ENCODE results near the gene NCOA5.

Gene NCOA5

GRCh38 chr20:46058599-46059281 is 31.0 kb downstream of the NCOA5 start:
- DNase-seq = no peak

DNA sequence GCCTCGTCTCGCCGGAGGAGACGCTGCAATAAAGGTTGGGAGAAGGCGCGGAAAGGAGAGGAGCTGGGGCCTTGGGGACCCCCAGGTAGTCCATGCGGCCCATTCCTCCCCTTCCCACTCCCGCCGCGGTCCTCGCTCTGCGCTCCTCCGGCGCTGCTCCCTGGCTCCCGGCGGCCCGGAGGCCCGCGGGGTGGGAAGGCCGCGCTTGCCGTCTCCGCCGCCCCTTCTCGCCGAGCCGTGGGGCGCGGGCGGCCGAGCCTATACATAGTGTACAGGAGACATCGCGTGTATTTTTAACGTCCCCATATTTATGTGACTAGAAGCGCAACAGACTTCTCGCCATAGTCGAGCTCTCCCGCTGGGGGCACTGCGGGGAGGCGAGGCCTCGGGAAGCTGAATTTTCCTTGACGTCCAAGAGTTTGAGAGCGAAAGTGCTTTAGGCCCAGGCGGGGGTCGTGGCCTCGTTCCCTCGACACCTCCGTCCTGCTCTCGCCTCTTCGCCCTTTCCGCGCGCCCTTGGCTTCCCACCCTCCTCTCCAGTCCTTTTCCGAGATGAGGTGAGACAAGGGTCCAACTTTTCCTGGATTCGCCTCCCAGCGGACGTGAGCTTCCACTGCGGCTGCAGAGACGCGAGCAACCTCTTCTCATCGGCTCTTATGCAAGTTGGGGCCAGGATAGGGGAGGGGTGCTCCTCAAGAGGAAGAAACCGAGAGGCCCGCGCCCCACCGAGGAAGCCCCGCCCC is 31.7 kb downstream of the NCOA5 start:
- no peak for DNase-seq

DNA sequence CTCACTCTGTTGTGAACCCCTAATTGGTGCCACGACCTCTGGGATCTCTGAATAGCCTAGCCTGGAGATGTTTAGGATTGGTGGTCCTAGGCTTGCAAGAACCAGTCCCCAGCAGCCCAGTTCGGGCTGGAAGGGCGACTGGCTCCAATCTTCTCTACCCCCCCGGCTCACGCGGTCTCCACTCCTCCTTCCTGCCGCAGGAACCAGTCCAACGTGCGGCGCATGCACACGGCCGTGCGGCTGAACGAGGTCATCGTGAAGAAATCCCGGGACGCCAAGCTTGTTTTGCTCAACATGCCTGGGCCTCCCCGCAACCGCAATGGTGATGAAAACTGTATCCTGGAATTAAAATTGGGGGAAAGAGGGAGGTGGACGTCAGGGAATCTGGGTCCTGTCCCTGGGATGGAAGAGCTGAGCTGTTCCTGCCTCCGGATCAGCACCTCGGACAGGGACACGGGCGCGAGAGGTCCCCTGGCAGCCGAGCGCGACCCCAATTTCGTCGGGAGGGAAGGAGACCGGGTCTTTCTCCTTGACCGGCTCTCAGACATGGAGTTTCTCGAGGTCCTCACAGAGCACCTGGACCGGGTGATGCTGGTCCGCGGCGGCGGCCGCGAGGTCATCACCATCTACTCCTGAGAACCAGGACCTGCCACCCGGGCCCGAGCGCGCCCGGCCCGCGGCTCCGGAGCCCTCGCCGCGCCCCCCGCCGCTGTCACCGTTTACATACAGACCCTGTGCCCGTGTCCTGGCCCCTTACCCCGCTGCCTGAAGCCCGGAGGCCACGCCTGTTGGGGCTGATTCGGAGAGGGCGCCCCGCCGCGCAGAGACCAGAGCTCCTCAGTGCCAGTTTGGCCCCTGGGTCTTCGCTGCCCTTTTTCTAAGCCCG is 32.5 kb downstream of the NCOA5 start:
- DNase-seq = no peak

DNA sequence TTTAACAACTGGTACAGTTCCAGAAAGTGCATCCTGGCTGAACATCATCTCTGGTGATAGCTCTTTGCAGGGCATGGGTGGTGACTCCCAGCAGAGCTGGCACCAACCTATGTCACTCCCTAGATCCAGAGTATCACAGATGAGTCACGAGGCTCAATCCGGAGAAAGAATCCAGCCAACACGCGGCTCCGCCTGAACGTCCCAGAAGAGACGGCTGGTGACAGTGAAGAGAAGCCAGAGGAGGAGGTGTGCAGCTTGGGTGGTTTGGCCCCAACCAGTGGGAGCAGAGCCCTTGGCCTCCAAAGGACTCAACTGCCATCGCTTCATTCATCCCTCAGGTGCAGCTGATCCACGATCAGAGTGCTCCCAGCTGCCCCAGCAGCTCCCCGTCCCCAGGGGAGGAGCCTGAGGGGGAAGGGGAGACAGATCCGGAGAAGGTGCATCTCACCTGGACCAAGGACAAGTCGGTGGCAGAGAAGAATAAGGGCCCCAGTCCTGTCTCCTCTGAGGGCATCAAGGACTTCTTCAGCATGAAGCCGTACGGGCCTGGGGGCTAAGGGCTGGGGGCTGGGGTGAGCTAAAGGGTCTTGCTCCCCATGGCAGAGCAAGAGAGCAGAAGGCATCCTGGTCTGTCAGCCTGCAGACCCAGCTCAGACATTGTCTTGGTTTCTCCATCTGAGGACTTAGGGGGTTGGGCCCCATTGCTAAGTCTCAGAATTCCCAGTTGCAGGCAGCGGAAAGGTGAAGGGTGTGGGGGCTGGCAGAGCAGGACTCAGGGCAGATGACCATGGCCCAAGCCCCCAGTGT is 33.5 kb downstream of the NCOA5 start:
- DNase-seq = no peak

DNA sequence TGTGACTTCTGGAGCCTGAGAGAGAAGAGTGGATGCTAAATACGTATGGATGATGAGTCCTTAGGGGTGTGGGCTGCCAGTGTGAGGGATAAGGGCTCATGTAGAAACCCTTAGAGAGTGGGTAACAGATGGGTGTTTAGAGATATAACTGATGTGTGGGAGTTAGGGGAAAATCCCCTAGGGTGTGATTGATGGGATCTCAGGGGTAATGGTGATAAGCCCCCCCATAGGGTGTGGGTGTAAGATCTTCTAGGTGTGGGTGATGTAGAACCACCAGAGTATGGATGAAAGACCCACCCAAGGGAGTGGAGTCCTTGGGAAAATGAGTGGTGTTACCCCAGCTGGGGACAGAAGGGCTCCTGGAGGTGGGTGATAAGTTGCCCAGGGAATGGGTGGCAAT is 34.5 kb downstream of the NCOA5 start:
- no peak for DNase-seq

DNA sequence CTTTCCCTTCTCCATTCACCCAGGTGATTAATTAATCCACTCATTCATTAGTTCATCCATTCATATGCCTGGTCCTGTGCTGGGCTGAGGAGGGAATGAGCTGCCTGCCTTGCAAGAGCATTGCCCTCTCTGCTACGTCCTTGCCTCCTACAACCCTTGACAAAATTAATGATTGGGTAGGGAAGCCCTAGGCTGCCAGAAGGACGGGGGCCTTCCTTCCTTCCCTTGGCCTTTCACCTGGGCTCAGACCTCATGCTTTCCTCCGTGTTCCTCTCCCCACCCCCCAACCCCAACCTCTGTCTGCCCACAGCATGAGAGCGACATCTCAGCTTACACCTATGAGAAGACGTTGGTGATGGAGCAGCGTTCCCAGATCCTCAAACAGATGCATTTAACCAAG is 35.2 kb downstream of the NCOA5 start:
- DNase-seq = no peak

DNA sequence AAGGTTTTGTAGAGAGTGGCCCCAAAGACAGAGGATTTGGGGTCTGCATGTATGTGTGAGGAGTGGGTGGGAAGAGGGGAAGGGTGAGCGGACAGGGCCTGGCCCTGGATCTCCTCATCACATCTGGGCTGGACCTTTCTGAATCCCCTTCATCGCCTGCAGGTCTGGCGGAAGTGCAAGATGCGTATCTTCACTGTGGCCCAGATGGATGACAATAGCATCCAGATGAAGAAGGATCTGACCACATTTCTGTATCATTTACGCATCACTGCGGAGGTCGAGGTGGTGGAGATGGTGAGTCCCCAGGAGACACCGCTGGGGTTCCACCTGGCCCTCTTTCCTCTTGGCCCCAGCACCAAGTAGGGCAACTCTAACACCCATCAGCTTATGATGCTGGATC is 36.3 kb downstream of the NCOA5 start:
- no peak for DNase-seq

GRCh38 chr20:46051556-46052308 is 38.0 kb downstream of the NCOA5 start:
- no peak for DNase-seq

DNA sequence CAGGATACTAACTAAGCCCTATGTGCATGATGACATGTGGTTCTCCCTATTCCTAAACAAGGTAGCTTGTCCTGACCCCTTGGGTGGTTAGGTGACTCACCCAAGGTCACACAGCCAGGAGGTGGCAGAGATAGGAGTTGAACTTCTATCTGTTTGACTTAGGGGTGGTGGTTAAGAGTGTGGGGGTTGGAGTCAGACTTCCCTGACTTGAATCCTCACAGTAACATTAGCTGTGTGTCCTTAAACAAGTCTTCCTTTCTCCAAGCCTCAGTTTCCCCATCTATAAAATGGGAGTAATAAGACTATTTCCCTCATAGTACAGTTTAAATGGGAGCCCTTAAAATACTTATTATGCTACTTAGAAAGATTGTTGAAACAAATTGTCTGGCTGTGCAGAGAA is 38.9 kb downstream of the NCOA5 start:
- no peak for DNase-seq

- DNase-seq = no peak
Measured at GRCh38 chr20:46050444-46050843, 39.3 kb downstream of the NCOA5 start.

DNA sequence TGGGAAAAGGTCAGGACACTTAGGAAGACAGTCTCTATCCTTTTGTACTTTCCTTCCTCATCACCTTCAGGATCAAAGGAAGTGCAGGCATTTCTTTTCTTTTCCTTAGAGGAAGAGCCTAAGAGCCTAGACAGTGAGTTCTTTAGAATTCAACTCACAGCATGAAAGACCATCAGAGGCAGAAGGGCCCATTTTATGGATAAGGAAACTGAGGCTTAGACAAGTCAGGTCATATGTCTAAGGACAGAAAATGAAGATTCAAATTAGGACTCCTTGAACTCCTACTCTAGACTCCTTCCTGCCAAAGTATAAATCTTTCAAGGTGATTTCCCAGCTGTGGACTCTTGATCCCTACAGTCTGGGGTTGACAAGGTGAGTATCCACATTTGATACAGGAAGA is 39.9 kb downstream of the NCOA5 start:
- no peak for DNase-seq

DNA sequence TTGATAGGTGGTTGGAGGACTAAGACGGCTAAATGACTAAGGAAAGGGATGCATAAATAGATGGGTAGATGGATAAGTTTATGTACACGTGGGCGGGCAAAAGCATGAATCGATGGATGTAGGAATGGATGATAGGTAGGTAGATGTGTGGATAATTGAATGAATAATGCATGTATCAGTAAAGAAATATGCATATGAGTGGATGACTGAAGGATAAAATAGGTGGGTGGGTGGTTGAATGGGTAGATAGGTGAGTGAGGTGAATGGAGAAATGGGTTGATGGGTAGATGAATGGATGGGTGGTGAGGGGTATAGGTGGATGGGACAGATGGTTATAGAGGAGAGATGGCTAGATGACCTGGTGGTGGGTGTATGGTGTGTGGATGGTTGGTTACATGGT is 40.6 kb downstream of the NCOA5 start:
- no peak for DNase-seq

GRCh38 chr20:46047821-46048220 is 41.9 kb downstream of the NCOA5 start:
- no peak for DNase-seq

DNA sequence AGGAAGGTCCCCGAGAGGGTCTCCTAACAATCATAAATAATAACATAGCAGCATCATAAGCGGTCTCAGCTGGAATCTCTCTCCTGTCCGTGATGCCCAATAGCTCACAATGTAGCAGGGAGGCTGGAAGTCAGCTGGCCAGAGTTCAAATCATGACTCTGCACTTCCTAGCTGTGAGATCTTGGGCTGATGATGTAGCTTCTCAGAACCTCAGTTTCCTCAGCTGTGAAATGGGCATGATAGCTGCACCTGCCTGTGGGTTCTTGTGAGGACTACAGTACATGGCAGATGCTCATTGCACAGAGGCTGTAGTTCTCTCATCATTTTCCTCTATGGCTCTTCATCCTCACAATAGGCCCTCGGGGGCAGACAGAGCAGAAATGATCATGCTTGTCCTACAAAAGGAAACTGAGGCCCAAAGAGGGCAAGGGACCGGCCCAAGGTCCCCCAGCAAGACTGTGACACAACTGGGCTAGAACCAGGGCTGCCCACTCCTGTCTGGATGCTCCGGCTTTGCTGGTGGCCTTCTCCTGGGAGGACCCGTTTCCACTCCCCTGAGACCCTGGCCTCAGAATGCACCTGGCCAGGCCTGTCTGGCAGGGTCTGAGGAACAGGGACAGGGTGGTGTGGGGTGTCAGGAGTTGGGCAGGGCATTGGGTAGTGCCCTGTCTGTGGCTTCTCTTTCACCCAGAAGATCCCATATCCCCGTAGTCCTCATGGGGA is 43.0 kb downstream of the NCOA5 start:
- no peak for DNase-seq

DNA sequence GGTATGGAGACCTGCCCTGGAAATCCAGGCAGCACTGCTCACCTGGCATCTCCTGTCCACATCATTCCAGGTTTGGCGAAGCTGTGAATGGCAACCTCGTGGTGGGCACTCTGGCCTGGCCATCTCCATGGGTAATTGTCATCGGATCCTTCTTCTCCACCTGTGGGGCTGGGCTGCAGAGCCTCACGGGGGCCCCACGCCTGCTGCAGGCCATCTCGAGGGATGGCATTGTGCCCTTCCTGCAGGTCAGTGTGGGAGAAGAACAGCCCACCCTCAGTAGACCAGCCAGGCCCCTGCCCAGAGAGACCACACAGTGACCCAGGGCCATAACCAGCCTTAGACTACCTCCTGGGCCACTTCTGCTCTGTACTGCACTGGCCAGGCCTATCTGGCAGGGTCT is 44.9 kb downstream of the NCOA5 start:
- DNase-seq = no peak

GRCh38 chr20:46043556-46043955 is 46.2 kb downstream of the NCOA5 start:
- no peak for DNase-seq

- no peak for DNase-seq
Measured at GRCh38 chr20:46040902-46041535, 48.7 kb downstream of the NCOA5 start.

- DNase-seq = no peak
Measured at GRCh38 chr20:46037036-46037435, 52.7 kb downstream of the NCOA5 start.

- DNase-seq = no peak
Measured at GRCh38 chr20:46036370-46036769, 53.4 kb downstream of the NCOA5 start.

- no peak for DNase-seq
Measured at GRCh38 chr20:46035713-46036112, 54.0 kb downstream of the NCOA5 start.

GRCh38 chr20:46035253-46035652 is 54.5 kb downstream of the NCOA5 start:
- DNase-seq = no peak

Data from NCI-H187 treated with DMSO at 0.1 percent for 48 hours (cell line).